HepG2 (cell line): Measurements from ENCODE around the gene ANO6. TPM values are rescaled to one million over a fixed set of nuclear protein-coding genes. Genes with fewer than 3 reads are reported as not detected.

Source experiments
- ATAC-seq: fragments of 200-7000 bp; cut with Tn5 transposase; 3 replicates; pipeline ENCODE4 v1.9.1; 2020; ENCODE audit warnings: mild to moderate bottlenecking, moderate library complexity
- BruUV-seq: library from RNA; stranded (reverse); fragments of 400-500 nt; replicated peaks from 2 replicates; lab custom pipeline; 2021; lab: Mats Ljungman, UMichigan
- CTCF ChIA-PET: fragments of 300-600 bp; formaldehyde crosslinking; extraction: SDS; loops from one replicate; lab custom pipeline; 2021; ENCODE audit warnings: low total read pairs, inconsistent platforms, low intra/inter-chr PET ratio; lab: Yijun Ruan, JAX
- POLR2A ChIA-PET: fragments of 350-600 bp; sonication (Branson Sonifier 250); formaldehyde crosslinking; loops from one replicate; lab custom pipeline; 2020; ENCODE audit warnings: antibody characterized with exemption, inconsistent platforms; lab: Yijun Ruan, JAX
- DNase-seq: peaks from one replicate; pipeline ENCODE4 v3.0.0-alpha.2; 2015; ENCODE audit warnings: low spot score
- FAIRE-seq: peaks from 3 replicates; lab custom pipeline; 2011; peaks lifted over from hg19 to GRCh38; lab: Jason Lieb, UNC
- H2AFZ ChIP-seq: one replicate; pipeline ENCODE4 v1.6.1; 2011; ENCODE audit warnings: low read length, inconsistent platforms
- H3K27ac ChIP-seq: fragments of 300-600 bp; 3 replicates; pipeline ENCODE4 v1.8.0; 2011; ENCODE audit warnings: mixed run types, mild to moderate bottlenecking, mixed read lengths, low read length, inconsistent platforms; ENCODE audit not compliant: insufficient read depth; ENCODE audit errors: extremely low read length
- H3K27me3 ChIP-seq, 2 experiments: fragments of 200-600 bp in 1 of 2; 2 replicates in 1 of 2; 3 replicates in 1 of 2; pipeline versions ENCODE4 v1.6.0 to v1.8.0; 2011; ENCODE audit warnings: low read length in 2 of 2, mild to moderate bottlenecking in 2 of 2, moderate library complexity in 2 of 2, inconsistent platforms in 1 of 2; ENCODE audit not compliant: insufficient read depth in 2 of 2, control insufficient read depth in 1 of 2
- H3K36me3 ChIP-seq, 2 experiments: fragments of 200-600 bp in 1 of 2; replicated peaks in 1 of 2; 2 replicates in 1 of 2; 3 replicates in 1 of 2; pipeline versions ENCODE4 v1.5.1 to v1.8.0; 2011; ENCODE audit warnings: low read length in 2 of 2, inconsistent platforms in 1 of 2; ENCODE audit not compliant: insufficient read depth in 2 of 2, control insufficient read depth in 1 of 2
- H3K4me1 ChIP-seq: 2 replicates; pipeline ENCODE4 v1.5.1; 2012; ENCODE audit warnings: low read length, inconsistent platforms; ENCODE audit not compliant: insufficient read depth
- H3K4me2 ChIP-seq: 2 replicates; pipeline ENCODE4 v1.6.0; 2011; ENCODE audit warnings: low read depth, low read length, inconsistent platforms
- H3K4me3 ChIP-seq, 3 experiments: fragments of 200-600 bp in 1 of 3; sonication (generic), shearing (Covaris generic) in 1 of 3; replicated peaks in 1 of 3; 2 replicates each; pipeline ENCODE4 v1.5.1; 2011 to 2016; ENCODE audit warnings: low read length in 3 of 3, inconsistent platforms in 2 of 3, low read depth in 2 of 3, mild to moderate bottlenecking in 2 of 3, control low read depth in 1 of 3, mixed read lengths in 1 of 3; ENCODE audit not compliant: insufficient read depth in 1 of 3
- H3K79me2 ChIP-seq: one replicate; pipeline ENCODE4 v1.6.1; 2011; ENCODE audit warnings: low read length, inconsistent platforms; ENCODE audit not compliant: insufficient read depth
- H3K9ac ChIP-seq: 2 replicates; pipeline ENCODE4 v1.6.0; 2011; ENCODE audit warnings: mild to moderate bottlenecking, low read depth, low read length, inconsistent platforms; ENCODE audit not compliant: insufficient read depth
- H3K9me3 ChIP-seq: 2 replicates; pipeline ENCODE4 v1.5.1; 2012; ENCODE audit warnings: mild to moderate bottlenecking, low read length
- H4K20me1 ChIP-seq: 2 replicates; pipeline ENCODE4 v1.6.0; 2011; ENCODE audit warnings: inconsistent platforms, mild to moderate bottlenecking, low read length, moderate library complexity; ENCODE audit not compliant: insufficient read depth
- ARID3A ChIP-seq: IDR thresholded peaks from 2 replicates; pipeline ENCODE4 v1.6.1; 2012; ENCODE audit warnings: low read depth, low read length, improper control_type of control experiment
- ATF1 ChIP-seq: IDR thresholded peaks from 2 replicates; pipeline ENCODE4 v1.6.1; 2016; ENCODE audit warnings: mild to moderate bottlenecking, control low read depth
- CEBPB ChIP-seq: IDR thresholded peaks from 2 replicates; pipeline ENCODE4 v1.6.1; 2011; ENCODE audit warnings: low read depth, low read length, improper control_type of control experiment, borderline replicate concordance
- CEBPG ChIP-seq: IDR thresholded peaks from 2 replicates; pipeline ENCODE4 v1.6.1; 2016
- FOXJ3 ChIP-seq: sonication (generic); formaldehyde crosslinking; IDR thresholded peaks from 2 replicates; pipeline ENCODE4 v1.4.0; 2020; ENCODE audit warnings: missing genetic modification reagents, mild to moderate bottlenecking, borderline replicate concordance
- GATAD2A ChIP-seq: IDR thresholded peaks from 2 replicates; pipeline ENCODE4 v1.6.1; 2016
- HNF4A ChIP-seq: sonication (generic); formaldehyde crosslinking; IDR thresholded peaks from 2 replicates; pipeline ENCODE4 v1.4.0; 2020; ENCODE audit warnings: missing genetic modification reagents
- MED8 ChIP-seq: sonication (generic); formaldehyde crosslinking; IDR thresholded peaks from 2 replicates; pipeline ENCODE4 v1.8.1; 2023; ENCODE audit warnings: mild to moderate bottlenecking, missing genetic modification reagents; ENCODE audit not compliant: insufficient replicate concordance
- RBFOX2 ChIP-seq: fragments of 200-400 bp; formaldehyde crosslinking; IDR thresholded peaks from 2 replicates; pipeline ENCODE4 v1.6.1; 2017; ENCODE audit warnings: low read depth, mild to moderate bottlenecking, low read length
- SRF ChIP-seq: IDR thresholded peaks from 2 replicates; pipeline ENCODE4 v1.6.1; 2011; ENCODE audit warnings: mild to moderate bottlenecking, low read depth, low read length, moderate library complexity
- ZNF136 ChIP-seq: sonication (generic); formaldehyde crosslinking; IDR thresholded peaks from 2 replicates; pipeline ENCODE4 v1.8.1; 2022; ENCODE audit warnings: low read depth, mild to moderate bottlenecking, moderate library complexity, missing genetic modification reagents
- ZNF589 ChIP-seq: sonication (generic); formaldehyde crosslinking; conservative IDR thresholded peaks from 2 replicates; pipeline ENCODE4 v1.8.0; 2022; ENCODE audit warnings: mild to moderate bottlenecking, moderate library complexity, missing genetic modification reagents
- ZNF687 ChIP-seq: sonication (generic); formaldehyde crosslinking; IDR thresholded peaks from 2 replicates; pipeline ENCODE4 v1.5.1; 2020; ENCODE audit warnings: mild to moderate bottlenecking, missing genetic modification reagents, moderate library complexity
- ZNF720 ChIP-seq: sonication (generic); formaldehyde crosslinking; IDR thresholded peaks from 2 replicates; pipeline ENCODE4 v1.4.0; 2020; ENCODE audit warnings: missing genetic modification reagents
- WGBS: methylation state at CpG from one replicate; pipeline ENCODE4 v1.1.6; 2017; ENCODE audit warnings: low lambda C conversion rate; 5-methylcytosine and 5-hydroxymethylcytosine counted together
- in situ Hi-C: cut with HindIII; loops from 2 replicates; pipeline ENCODE4 v1.10.0; 2017; ENCODE audit warnings: low pct_unique_long_range_greater_than_20kb; ENCODE audit not compliant: extremely low pct_ligation_motif_present
- intact Hi-C: fragments of 100-400 bp; cut with micrococcal nuclease; formaldehyde crosslinking; loops from one replicate; pipeline ENCODE4 v1.10.0; 2022; ENCODE audit not compliant: unreplicated experiment
- polyA plus RNA-seq, 8 experiments: library from polyadenylated mRNA; depleted of rRNA in 3 of 8; stranded (reverse) in 7 of 8; unstranded in 1 of 8; fragments of >200 nt; fragmentation: Illumina TruSeq in 4 of 8; extraction: Trizol in 4 of 8; gene quantifications; 2 replicates each; pipeline versions ENCODE4 v1.2.1 to v1.2.3, GENCODE V29; 2011 to 2016; ENCODE audit warnings: low read depth in 4 of 8, missing spikeins in 1 of 8, mixed read lengths in 1 of 8; ENCODE audit not compliant: insufficient read depth in 1 of 8
- total RNA-seq, 5 experiments: library from RNA; depleted of rRNA; stranded (reverse); fragments of >200 nt; fragmentation: Illumina TruSeq; extraction: Trizol; gene quantifications; 2 replicates each; pipeline ENCODE4 v1.2.3, GENCODE V29; 2016; ENCODE audit warnings: low read depth in 1 of 5
- TF ChIP-seq, protein P1 (sequence below): sonication (generic); formaldehyde crosslinking; IDR thresholded peaks from 2 replicates; pipeline ENCODE4 v1.4.0; 2020; ENCODE audit warnings: mild to moderate bottlenecking, low read depth, missing genetic modification reagents
- TF ChIP-seq, protein P2 (sequence below): sonication (generic); formaldehyde crosslinking; IDR thresholded peaks from 2 replicates; pipeline ENCODE4 v1.5.0; 2020; ENCODE audit warnings: missing genetic modification reagents, mild to moderate bottlenecking, borderline replicate concordance

The ANO6 gene
- total and polyA plus RNA-seq, 2 of the 13 experiments (the other 11 are each of a cell fraction or from before 2014, with no cell fraction given) = 37.8 to 57.1 TPM

DNA sequence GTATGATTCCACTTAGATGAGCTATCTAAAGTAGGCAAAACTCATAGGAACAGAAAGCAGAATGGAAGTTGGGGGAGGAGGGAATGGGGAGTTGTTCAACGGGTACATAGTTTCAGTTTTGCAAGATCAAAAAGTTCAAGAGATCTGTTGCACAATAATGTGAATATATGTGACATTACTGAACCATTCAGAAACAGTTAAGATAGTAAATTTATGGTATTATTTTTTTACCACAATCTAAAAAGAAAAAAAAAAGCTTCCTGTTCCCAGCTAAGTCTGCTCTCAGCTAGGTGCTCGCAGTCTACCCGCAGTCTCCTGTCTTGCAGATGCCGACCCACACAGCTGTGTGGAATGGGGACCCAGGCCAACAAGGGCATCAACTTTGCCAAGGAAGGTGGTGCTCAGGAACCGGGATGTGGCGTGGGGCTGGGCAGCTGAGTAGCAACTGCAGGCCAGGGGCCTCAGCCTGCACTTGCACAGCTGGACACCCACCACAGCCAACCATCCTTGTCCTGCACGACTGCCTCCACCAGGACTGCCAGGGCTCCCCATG is 15.3 kb upstream of the ANO6 start:
- FAIRE-seq = no peak
- no peaks in the 10 kb centered on the region for H4K20me1 ChIP-seq
- H2AFZ ChIP-seq = no peak overlapping the region
- DNase-seq = peak; percentile 48
- ATAC-seq = peak; percentile 63
- H3K79me2 ChIP-seq = no peaks in the 10 kb centered on the region
- H3K4me2 ChIP-seq = peak overlapping the region; percentile 46
- POLR2A ChIA-PET = interaction anchor here (1.7 kb wide), 1 partner anchor 15 kb away, joined by 5 read pairs; the partner anchor contains the start of gene ANO6
- H3K4me1 ChIP-seq = peaks cover 55% of the 10 kb centered on the region
- peak overlapping the region; percentile 7 for H3K27ac ChIP-seq
- no peak for TF ChIP-seq RBFOX2
- TF ChIP-seq ZNF720 = no peak
- TF ChIP-seq HNF4A (CRISPR knock-in tag) = peak; percentile 22; the same call in 1 of the 2 replicates
- TF ChIP-seq CEBPG (CRISPR knock-in tag) = peak; percentile 78
- TF ChIP-seq FOXJ3 = no peak
- TF ChIP-seq, protein P1, sequence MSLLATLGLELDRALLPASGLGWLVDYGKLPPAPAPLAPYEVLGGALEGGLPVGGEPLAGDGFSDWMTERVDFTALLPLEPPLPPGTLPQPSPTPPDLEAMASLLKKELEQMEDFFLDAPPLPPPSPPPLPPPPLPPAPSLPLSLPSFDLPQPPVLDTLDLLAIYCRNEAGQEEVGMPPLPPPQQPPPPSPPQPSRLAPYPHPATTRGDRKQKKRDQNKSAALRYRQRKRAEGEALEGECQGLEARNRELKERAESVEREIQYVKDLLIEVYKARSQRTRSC = no peak
- TF ChIP-seq ZNF687 (CRISPR knock-in tag) = peak; percentile 28; the same call in 1 of the 2 replicates
- TF ChIP-seq ZNF136 = no peak
- no peak for TF ChIP-seq SRF
- TF ChIP-seq ATF1 = no peak
- peak; percentile 35; the same call in 1 of the 2 replicates for TF ChIP-seq ARID3A
- peak; percentile 95 for TF ChIP-seq CEBPB
- TF ChIP-seq MED8 = no peak
- 0 out of 2 replicates have a peak, but pooled peaks have one; percentile 31 for TF ChIP-seq ZNF589 (CRISPR knock-in tag)
- TF ChIP-seq GATAD2A (CRISPR knock-in tag) = 0 out of 2 replicates have a peak, but pooled peaks have one; percentile 30
- TF ChIP-seq, protein P2, sequence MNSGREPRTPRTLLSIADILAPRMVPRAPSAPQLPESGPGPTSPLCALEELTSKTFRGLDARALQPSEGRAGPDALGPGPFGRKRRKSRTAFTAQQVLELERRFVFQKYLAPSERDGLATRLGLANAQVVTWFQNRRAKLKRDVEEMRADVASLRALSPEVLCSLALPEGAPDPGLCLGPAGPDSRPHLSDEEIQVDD = no peak
- TF ChIP-seq, all 625 proteins: peak for 7
- H3K36me3 ChIP-seq = no peaks in the 10 kb centered on the region
- no peaks in the 10 kb centered on the region for H3K9me3 ChIP-seq
- 54% methylated on average over 6 of the region's 7 CpGs for WGBS
- BruUV-seq = no TSS peak
- 0 out of 2 replicates have a peak overlapping the region, but pooled peaks have one; percentile 21 for H3K9ac ChIP-seq
- in situ Hi-C loops (no loop called here), intact Hi-C loops (no loop called here)
- peak overlapping the region in 2 of 3 experiments; percentile 5 to 20; a peak in 1 of 6 replicates for H3K4me3 ChIP-seq
- CTCF ChIA-PET = no interaction called here
- no peaks in the 10 kb centered on the region for H3K27me3 ChIP-seq
